ENCODE data around the gene MRFAP1L1.

The MRFAP1L1 gene

DNA sequence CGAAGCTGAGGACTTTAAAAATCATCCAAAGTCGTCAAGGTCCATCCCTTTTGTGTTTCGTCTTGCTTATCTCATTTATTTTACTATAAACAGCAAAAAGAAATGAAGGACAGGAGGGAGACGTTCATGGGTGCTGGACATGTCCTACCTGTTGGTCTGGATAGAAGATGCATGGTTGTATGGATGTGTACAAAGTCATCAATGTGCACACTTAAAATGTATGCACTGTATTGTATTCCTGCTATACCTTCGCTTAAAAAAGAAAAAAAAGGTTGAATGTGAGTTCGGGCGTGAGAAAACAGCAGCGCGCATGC lies 6.0 kb upstream of the MRFAP1L1 start:
- no peak for DNase-seq

DNA sequence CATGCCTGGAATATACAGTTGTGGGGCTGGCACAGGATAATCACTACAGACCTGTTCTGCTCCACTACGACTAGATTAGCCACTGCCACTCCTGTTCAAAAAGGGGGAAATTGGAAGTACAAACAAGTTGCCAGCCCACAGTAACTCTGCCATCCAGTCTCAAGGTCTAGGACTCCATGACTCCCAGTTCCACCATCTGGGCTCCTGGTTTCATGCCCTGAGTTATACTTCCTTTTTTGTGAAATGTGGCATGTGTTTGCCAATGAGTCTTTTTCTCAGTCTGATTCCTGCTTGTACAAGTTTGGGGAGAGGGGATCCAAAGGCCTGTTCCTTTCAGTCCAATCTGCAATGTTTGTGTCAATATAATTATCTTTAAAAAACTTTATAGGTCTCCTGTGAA lies 5.3 kb upstream of the MRFAP1L1 start:
- no peak for DNase-seq

DNA sequence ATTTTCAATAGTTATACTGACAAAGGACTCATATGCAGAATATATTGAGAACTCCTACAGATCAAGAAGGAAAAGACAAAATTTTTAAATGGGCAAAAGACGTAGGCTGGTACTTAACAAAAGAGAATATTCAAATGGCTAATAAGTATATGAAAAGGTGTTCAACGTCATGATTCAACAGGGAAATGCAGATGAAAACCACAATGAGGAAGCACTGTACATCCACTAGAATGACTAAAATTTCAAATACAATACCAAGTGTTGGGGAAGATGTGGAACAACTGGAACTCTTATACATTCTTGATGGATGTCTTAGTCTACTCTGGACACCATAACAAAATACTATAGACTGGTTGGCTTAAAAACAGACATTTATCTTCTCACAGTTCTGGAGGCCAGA lies 1.3 kb upstream of the MRFAP1L1 start:
- DNase-seq = no peak

DNA sequence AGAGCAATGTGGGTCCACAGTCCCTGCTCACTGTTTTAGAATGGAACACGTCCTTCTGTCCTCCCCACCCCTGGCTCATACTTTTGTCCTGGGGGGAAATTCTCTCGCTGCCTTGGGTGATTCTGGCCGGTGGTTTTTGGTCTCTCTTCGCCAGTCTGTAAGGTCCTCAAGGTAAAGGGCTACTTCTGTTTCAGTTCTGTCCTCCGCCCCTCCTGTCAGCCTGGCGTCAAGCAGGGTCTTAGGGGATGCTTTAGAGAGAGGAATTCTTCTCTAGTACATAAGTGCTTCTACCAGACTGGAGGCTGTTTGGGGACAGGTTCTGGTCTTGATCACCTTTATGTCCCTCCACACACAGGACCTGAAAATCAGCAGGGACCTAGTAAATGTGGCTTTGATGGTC lies 617 bp upstream of the MRFAP1L1 start:
- DNase-seq = no peak

DNA sequence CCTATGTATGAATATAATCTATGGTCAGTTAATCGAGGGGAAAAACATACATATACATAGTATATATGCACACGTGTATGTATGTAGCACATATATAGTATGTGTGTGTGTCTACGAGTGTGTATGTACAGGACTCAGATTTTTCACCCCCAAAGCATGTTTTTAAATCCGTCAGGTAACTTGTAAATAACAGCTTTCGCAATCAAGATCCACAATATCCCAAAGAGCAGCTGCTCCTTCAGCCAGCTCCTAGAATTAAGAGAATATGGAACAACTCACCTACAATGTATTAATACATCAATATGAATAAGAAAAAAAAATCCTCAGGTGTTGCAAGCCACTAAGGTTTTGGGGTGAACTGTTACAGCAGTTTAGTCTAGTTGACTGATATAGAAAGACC lies 3.5 kb downstream of the MRFAP1L1 start:
- no peak for DNase-seq

DNA sequence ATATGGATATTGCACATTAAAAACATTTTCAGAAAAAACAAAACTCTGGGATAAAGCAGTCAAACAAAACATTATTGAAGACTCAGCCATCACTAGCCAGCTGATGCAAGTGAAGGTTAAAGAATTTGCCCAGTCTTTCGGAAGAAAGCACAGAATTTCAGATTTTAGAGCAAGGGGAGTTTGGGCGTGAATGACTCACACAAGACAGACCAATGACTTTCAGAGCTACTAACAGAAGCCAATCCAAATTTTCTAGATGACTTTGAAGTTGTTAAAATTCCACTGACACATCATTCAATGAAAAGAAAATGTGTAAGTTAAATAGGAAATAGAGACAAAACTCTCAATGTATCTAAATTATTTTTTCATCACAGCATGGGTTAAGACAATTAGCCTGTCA lies 4.0 kb downstream of the MRFAP1L1 start:
- DNase-seq = no peak

DNA sequence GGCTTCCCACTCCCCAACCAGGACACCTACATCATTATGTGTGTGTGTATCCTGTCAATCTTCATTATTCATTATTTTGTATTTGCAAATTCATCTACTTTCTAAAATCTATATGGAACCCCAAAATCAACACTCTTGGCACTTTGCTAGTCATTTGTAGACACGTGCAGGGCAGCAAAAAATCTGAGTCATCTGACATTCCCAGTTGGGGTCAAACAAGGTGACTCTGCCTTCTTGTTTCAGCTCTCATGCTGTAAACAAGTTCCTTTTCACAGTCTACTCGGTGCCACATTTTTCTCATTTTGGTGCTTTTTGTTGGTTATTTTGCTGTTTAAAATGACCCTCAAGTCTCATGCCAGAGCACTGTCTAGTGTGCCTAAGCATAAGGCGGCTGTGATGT lies 5.9 kb downstream of the MRFAP1L1 start:
- no peak for DNase-seq

DNA sequence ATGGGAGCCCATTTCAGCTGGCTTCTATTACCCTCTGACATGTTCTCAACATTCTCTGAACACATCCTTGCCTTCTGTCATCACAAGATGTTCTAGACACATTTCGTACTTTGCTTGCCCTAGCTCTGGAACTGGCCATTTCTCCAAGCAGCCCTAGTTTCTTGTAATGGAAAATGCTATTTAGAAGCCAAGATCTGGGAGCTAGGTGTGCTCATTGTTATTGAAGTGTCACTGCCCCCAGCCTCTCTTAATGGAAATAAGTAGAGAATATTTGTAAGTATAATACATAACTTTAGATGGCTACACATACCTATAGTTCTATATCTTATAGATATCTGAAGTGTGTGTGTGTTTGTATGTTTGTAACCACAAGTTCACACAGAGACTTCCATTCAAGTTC lies 6.9 kb downstream of the MRFAP1L1 start:
- no peak for DNase-seq

DNA sequence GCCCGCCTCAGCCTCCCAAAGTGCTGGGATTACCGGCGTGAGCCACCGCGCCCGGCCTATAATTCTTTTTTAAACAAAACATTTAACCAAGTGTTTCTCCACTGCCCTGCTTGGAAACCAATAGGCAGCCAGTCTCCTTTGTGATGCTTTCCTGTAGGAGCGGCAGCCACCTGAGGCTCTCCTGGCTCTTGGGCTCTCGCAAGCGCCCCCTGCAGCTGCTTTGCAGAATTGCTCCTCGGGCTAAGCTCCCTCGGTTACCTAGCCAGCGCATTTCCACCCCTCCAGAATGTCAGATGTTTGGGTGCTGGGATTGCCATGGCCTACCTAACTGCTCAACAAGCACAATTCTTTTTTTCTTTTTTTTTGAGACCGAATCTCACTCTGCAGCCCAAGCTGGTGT lies 8.3 kb downstream of the MRFAP1L1 start:
- DNase-seq = no peak

DNA sequence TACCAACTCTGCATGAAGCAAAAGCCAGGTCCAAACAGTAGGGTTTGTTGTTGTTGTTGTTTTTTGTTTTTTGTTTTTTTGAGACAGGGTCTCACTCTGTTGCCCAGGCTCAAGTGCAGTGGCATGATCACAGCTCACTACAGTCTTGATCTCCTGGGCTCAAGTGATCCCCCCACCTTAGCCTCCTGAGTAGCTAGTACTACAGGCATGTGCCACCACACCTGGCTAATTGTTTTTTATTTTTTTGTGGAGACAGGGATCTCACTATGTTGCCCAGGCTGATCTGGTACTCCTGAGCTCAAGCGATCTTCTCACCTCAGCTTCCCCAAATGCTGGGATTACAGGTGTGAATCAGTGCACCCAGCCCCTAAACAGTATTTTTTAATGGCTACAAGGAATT lies 9.8 kb downstream of the MRFAP1L1 start:
- DNase-seq = no peak

DNA sequence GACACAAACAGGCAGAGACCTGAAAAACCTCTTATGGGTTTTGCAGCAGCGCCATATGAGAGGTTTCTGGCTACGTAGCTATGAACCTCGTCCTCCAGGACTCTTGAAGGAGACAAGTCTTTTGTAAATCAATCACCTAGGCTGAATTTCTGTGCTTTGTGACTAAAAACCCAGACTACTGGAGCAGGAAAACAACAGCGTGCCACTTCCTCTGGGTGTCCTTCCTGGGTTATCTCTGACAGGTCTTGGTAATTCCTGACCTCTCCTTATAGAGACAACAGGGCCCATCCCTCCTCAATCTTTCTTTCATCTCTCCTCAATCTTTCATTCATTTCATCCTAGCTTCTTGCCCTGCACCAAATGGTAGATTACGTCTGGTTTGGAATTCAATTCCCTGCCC lies 10.3 kb downstream of the MRFAP1L1 start:
- no peak for DNase-seq

DNA sequence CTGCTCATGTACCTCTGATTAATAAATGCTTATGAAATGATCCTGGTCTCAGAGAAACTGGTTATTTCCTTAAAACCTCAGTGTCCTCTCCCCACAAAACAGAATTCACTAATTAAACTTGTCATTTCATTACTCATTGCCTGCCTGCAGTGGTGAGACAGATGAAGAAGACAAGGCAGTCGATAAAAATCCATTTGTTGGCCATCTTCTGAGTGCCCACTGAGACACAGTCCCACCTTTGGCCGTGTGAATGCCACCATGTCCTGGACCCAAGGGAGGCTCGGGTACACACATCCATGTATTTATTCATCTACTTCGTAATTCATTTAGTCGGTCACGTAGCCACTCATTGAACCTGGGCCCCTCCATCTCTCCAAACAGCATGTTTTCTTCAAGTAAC lies 12.5 kb downstream of the MRFAP1L1 start:
- DNase-seq = no peak

DNA sequence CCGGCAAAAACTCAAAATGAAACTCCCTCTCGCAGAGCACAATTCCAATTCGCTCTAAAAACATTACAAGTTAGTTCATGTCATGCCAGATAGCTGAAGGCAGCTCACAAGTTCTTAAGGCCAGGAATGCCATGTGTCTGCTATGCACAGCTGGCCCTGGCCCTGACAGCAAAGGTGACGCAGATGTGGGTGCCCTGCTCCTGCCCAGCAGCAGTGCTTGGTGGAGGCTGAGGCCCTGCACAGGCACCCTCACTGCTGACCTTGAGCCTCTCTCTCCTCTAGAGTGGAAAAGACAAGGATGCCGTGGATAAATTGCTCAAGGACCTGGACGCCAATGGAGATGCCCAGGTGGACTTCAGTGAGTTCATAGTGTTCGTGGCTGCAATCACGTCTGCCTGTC lies 13.1 kb downstream of the MRFAP1L1 start:
- no peak for DNase-seq

DNA sequence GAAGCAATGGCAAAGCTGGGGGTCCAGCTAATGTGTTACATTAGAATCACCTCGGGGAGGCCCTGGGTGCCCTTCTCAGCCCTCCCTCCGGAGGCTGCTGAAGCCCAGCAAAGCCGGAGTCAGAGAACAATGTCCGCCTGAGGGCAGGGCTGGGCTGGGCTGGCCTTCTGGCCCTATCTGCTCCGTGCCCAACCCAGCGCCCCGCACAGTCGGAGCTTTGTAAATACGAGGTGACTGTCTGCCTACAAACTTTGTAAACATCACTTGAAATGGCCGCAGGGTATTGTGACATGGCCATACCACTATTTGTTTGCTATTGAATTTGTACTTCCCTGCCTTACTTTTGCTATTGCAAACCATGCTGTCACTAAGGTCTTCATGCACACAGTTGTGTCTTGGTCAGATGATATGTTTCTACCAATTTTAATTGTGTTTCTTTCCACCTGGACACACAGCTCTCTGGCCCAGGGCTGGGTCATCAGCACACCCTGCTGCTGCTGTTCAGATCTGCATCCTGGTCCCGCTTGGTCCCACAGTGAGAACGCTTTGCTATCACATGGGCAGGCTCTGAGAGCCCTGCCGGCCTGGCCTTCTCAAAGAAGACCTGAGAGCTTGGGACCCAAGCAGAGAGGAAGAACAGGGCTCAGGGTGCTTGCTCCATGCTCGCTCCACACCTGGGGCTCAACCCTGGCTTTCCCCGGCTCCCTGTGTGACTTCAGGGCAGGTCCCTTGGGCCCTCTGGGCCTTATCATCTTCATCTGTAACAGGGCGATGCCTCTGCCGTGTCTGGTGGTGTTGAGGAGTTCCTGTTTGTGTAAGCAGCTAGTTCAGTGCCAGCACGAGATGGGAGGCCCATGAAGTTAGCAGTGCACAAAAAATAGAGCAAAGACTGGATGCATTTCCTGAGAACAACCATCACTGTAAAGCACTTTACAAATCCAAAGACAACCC lies 13.7 kb downstream of the MRFAP1L1 start:
- DNase-seq = no peak

DNA sequence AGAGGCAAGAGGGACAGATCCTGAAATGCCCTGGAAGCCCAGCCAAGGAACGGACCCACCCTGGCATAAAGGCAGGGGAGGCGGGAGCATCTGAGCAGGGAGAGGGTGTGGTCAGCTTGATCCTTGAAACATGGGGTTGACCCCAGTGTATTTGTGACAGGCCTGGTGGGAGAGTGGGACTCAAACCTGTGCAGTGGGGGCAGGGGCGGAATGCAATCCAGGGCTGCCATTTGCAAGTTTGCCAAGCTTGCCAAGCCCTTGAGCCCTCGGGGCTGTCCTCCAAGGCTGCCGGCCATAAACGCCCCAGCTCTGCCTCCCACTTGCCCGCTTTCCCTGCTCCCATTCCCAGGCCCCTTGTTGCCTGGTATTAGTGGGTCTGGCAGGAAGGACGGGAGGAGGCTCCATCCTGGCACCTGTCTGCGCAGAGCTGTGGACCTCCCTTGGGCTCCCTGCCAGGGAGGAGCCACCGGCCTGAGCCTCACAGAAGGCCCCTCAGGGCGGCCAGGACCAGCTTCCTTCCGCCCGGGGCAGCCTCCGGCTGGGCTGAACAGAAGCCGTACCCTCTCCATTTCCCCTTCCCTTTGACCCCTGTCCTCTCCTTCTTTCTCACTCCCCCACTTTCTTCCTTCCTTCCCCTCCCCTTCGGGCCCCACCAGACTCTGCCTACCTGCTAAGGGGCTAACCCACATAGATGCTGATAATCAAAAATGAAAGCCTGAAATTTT lies 15.3 kb downstream of the MRFAP1L1 start:
- no peak for DNase-seq

DNA sequence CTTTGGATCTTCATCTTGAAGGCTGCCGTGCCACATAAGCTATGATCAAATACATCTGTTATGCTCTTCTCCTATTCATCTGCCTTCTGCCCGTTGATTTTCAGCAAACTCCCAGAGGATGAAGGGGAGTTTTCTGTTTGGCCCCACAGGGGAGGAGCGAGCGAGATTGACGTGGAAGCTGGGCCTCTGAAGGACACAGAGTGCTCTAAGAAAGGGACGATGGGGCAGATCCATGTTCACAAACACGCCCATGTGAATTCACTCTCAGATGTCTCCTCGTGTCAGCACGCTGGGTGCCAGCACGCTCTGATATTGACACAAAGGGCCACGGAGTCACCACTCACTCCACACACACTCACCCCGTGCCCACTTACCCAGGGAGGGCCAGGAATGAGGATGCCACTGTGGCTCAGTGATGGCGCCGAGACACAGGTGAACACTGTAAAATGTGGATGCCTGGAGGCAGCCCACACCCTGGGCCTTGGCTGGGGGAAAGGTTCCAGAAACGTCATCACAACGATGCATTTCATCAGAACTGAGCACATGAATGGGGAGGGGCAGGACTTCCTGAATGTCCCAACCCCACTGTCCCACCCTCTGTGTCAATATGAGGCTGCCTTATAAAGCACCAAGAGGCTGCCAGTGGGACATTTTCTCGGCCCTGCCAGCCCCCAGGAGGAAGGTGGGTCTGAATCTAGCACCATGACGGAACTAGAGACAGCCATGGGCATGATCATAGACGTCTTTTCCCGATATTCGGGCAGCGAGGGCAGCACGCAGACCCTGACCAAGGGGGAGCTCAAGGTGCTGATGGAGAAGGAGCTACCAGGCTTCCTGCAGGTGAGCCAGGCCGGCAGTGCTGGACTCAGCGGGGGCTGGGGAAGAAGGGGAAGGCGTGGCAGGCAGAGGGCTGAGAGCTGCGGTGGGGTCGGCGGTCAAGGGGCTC lies 16.2 kb downstream of the MRFAP1L1 start, which contains the start of gene S100P:
Gene S100P, plus strand, starts transcription at position 648 of the 946 bp plus-strand sequence. Its CDS starts 55 bp downstream, at position 703.
- no peak for DNase-seq

DNA sequence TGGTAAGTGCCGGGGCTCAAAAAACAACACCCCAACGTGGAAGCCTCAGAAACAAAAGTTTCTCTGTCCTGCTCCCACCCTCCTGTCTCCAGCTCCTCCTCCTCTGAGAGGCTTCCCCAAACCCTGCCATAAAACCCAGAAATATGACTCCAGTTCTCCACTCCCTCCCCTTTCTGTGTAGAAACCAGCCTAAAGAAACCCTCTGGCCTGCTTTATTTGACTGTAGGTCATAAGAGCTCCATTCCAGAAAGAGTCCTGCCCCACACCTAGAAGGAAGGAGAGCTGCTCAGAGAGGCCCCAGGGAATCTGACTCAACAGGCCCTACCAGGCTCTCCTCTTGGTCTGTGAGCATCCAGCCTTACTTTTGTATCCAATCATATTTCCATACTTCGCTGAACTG lies 16.9 kb downstream of the MRFAP1L1 start:
- no peak for DNase-seq

DNA sequence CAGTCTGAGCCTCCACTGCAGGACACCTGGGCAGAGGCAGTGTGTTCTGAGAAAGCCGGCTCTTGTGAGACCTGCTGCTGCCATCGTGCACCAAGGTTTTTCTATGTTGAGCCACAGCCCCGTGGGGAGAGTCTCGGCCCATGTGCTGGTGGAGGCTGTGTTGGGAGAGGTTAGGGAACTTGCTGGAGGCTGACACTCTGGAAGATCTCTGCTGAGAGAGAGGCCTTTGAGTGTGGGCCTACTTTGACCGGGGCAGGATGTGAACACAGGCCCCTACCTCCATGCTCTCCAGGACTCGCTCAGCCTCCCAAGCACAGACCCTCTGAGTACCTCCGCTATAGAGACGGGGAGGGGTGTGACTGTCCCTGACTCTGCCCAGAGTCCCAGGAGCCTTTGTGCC lies 17.3 kb downstream of the MRFAP1L1 start:
- no peak for DNase-seq

DNA sequence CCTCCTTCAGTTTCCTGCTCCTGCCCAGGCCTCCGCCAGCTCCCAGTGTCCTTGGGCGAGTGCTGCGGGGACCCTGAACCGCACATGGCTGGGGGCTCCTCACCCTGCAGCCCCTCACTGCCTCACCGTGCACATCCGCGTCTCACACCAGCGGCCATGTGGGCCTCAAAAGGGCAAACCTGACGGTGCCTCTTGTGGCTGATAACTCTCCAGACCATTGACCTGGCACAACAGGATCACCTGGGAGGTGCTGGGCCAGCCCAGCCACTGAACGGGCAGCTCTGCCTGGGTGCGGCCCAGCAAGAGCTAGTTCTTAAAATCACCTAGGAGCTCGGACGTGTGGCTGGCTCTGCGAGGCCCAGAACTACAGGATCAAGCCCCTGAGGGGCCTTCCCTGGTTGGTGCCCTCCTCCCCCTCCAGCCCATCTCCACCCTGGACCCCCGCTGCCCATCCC lies 20.1 kb downstream of the MRFAP1L1 start:
- DNase-seq = no peak

DNA sequence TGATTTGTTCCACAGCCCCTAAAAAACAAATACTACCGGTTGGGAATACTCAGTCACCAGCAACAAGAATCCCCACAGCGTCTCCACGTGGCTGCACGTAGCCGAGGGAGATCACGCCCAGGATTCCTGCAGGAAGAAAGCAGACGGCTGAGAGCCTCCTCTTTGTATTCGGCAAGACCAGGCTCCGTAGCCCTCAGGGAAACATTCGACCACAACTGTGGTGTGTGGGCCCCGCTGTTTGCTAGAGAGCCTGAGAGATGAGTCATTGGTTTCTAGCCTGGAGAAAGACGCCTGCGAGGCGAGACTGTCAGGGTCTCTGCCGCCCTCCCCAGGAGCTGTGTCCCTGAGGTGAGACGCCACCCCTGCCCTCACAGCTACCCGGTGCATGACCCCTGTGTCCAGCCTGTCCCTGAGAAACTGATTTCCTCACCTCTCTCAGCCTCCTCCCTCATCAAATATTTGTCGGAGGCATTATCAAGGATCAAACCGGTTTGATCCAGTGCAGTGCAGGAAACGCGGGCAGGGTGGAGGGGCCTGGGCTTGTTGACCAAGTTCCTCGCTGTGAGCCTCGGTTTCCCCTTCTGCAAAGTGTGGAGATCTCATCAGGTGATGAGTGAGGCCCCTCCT lies 20.7 kb downstream of the MRFAP1L1 start:
- no peak for DNase-seq

DNA sequence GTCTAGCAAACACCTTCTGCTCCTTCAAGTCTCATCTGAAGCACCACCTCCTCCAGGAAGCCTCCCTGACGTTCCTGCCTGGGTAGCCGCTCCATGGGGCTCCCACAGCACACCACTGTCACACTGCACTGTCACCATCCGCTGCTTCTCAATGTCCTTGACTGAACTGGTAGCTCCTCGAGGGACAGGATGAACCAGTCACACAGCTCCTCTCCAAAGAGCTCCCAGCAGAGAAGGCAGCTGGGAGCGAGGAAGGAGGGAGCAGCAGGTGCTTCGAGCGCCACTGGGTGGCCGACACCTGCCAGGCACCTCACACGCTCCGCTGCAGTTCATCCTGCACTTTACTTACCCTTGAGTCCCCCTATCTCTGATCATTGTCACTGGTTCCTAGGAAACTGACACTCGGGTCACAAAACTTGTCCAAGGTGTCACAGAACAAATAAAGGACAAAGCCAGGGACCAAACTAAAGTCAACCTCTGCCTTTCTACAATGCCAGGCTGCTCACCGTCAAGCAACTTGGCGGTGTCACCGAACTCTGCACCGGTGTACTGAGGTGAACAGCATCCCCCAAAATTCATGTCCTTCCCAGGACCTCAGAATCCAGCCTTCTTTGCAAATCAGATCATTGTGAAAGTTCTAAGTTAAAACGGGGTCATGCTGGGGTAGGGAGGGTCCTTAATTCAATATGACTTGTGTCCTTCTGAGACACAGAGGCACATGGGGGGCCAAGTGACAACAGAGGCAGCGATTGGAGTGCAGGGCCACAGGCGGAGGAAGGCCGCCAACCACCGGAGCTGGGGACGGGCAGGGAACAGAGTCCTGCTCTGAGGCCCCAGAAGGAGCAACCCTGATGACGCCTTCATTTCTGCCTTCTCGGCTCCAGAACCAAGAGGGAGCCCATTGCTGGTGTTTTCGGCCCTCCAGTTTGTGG lies 21.5 kb downstream of the MRFAP1L1 start:
- no peak for DNase-seq
